ENCODE measurements around the gene ROR2. TPM values are rescaled to one million over a fixed set of nuclear protein-coding genes. Genes with fewer than 3 reads are reported as not detected.

The ROR2 gene
- total RNA-seq, 1 experiment from 2014 or later = 5.9 TPM

DNA sequence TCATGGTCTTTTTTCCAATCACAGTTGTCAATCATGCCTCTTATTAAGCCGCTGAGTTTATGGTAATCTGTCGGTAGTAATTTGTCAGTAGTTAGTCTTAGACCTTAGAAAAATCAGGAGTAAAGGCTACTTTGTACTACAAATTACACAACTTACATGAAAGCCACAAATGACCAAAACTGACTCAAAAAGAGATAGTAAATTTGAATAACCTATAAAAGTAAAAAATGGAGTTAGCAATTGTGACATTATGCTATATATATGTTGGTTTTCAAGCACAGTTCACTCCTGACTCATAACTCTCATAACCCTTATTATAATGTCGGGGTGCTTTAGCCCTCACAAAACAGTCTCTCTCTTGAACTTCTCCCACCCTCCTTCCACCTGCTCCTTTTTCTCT, 251.8 kb downstream of the ROR2 start:
- intact Hi-C loops (cut with micrococcal nuclease; ENCODE audit: unreplicated experiment) = loop anchor here (5.0 kb wide), 1 partner anchor 166 kb away; no protein-coding TSS in a partner anchor
- DNase-seq (ENCODE audit: low read depth, low spot score) = no peak
- H3K36me3 ChIP-seq (ENCODE audit: control insufficient read depth, insufficient read depth, low read length) = no peaks in the 10 kb centered on the region
- no peak overlapping the region for H3K27ac ChIP-seq (ENCODE audit: low read length)
- no peaks in the 10 kb centered on the region for H3K27me3 ChIP-seq (ENCODE audit: control insufficient read depth, insufficient read depth, low read length)
- in situ Hi-C loops (cut with HindIII; ENCODE audit: low pct_unique_long_range_greater_than_20kb, low sequenced_read_pairs) = no loop called here
- no peaks in the 10 kb centered on the region for H3K9me3 ChIP-seq (ENCODE audit: control insufficient read depth, insufficient read depth, low read depth, low read length)
- BruUV-seq (replicated peaks) = no TSS peak
- ATAC-seq = no peak
- POLR2A ChIA-PET = no interaction called here
- H3K4me1 ChIP-seq (ENCODE audit: control insufficient read depth, insufficient read depth, low read length) = no peaks in the 10 kb centered on the region
- CTCF ChIA-PET = interaction anchor here (0.7 kb wide), 1 partner anchor 784 kb away, joined by 5 read pairs; no protein-coding TSS in a partner anchor
- TF ChIP-seq, protein P1, sequence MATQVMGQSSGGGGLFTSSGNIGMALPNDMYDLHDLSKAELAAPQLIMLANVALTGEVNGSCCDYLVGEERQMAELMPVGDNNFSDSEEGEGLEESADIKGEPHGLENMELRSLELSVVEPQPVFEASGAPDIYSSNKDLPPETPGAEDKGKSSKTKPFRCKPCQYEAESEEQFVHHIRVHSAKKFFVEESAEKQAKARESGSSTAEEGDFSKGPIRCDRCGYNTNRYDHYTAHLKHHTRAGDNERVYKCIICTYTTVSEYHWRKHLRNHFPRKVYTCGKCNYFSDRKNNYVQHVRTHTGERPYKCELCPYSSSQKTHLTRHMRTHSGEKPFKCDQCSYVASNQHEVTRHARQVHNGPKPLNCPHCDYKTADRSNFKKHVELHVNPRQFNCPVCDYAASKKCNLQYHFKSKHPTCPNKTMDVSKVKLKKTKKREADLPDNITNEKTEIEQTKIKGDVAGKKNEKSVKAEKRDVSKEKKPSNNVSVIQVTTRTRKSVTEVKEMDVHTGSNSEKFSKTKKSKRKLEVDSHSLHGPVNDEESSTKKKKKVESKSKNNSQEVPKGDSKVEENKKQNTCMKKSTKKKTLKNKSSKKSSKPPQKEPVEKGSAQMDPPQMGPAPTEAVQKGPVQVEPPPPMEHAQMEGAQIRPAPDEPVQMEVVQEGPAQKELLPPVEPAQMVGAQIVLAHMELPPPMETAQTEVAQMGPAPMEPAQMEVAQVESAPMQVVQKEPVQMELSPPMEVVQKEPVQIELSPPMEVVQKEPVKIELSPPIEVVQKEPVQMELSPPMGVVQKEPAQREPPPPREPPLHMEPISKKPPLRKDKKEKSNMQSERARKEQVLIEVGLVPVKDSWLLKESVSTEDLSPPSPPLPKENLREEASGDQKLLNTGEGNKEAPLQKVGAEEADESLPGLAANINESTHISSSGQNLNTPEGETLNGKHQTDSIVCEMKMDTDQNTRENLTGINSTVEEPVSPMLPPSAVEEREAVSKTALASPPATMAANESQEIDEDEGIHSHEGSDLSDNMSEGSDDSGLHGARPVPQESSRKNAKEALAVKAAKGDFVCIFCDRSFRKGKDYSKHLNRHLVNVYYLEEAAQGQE (IDR thresholded peaks at IDR 0.05; ENCODE audit: insufficient read depth in 1 of 2, low read depth in 2 of 2, low read length in 1 of 2) = no peak
- no peak for TF ChIP-seq TCF7L2 (IDR thresholded peaks at IDR 0.05; ENCODE audit: low read depth, low read length)
- TF ChIP-seq SIN3A (IDR thresholded peaks at IDR 0.05; ENCODE audit: borderline replicate concordance, insufficient read depth, low read depth, low read length) = no peak
- no peak for TF ChIP-seq POLR2AphosphoS5 (IDR thresholded peaks at IDR 0.05; ENCODE audit: low read depth, low read length)
- TF ChIP-seq, protein P2, sequence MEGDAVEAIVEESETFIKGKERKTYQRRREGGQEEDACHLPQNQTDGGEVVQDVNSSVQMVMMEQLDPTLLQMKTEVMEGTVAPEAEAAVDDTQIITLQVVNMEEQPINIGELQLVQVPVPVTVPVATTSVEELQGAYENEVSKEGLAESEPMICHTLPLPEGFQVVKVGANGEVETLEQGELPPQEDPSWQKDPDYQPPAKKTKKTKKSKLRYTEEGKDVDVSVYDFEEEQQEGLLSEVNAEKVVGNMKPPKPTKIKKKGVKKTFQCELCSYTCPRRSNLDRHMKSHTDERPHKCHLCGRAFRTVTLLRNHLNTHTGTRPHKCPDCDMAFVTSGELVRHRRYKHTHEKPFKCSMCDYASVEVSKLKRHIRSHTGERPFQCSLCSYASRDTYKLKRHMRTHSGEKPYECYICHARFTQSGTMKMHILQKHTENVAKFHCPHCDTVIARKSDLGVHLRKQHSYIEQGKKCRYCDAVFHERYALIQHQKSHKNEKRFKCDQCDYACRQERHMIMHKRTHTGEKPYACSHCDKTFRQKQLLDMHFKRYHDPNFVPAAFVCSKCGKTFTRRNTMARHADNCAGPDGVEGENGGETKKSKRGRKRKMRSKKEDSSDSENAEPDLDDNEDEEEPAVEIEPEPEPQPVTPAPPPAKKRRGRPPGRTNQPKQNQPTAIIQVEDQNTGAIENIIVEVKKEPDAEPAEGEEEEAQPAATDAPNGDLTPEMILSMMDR (IDR thresholded peaks at IDR 0.05) = no peak
- no peak overlapping the region for H3K4me3 ChIP-seq (ENCODE audit: low read depth in 2 of 2, low read length in 2 of 2)

GRCh38 chr9:91697201-91697600, 252.8 kb downstream of the ROR2 start:
- intact Hi-C loops (cut with micrococcal nuclease; ENCODE audit: unreplicated experiment) = loop anchor here (5.0 kb wide), 1 partner anchor 165 kb away; no protein-coding TSS in a partner anchor
- no peak overlapping the region for H3K27ac ChIP-seq (ENCODE audit: low read length)
- H3K27me3 ChIP-seq (ENCODE audit: control insufficient read depth, insufficient read depth, low read length) = no peaks in the 10 kb centered on the region
- BruUV-seq (replicated peaks) = no TSS peak
- H3K36me3 ChIP-seq (ENCODE audit: control insufficient read depth, insufficient read depth, low read length) = no peaks in the 10 kb centered on the region
- ChIA-PET CTCF (no interaction called here), POLR2A (no interaction called here)
- ATAC-seq = no peak
- no peak for DNase-seq (ENCODE audit: low read depth, low spot score)
- H3K4me3 ChIP-seq (ENCODE audit: low read depth in 2 of 2, low read length in 2 of 2) = no peak overlapping the region
- in situ Hi-C loops (cut with HindIII; ENCODE audit: low pct_unique_long_range_greater_than_20kb, low sequenced_read_pairs) = no loop called here
- TF ChIP-seq, protein P2 (IDR thresholded peaks at IDR 0.05) = no peak
- no peak for TF ChIP-seq POLR2AphosphoS5 (IDR thresholded peaks at IDR 0.05; ENCODE audit: low read depth, low read length)
- H3K9me3 ChIP-seq (ENCODE audit: control insufficient read depth, insufficient read depth, low read depth, low read length) = no peaks in the 10 kb centered on the region
- H3K4me1 ChIP-seq (ENCODE audit: control insufficient read depth, insufficient read depth, low read length) = no peaks in the 10 kb centered on the region

All from Panc1 (cell line).